ENCODE measurements around the gene MOK.

- TF ChIP-seq POLR2AphosphoS5 (IDR thresholded peaks at IDR 0.05; ENCODE audit: low read depth, low read length) (no peak), POLR2A (IDR thresholded peaks at IDR 0.05; ENCODE audit: low read depth, low read length) (no peak)
Measured at GRCh38 chr14:102205560-102205959, 99.4 kb downstream of the MOK start.

All from GM12891 (cell line).